ENCODE data around the gene CA14.
"Not testable (repeated sequence)": the region's sequence is repeated elsewhere in the genome, so short reads cannot be mapped to it uniquely, and the experiment has no call there.

Gene CA14

DNA sequence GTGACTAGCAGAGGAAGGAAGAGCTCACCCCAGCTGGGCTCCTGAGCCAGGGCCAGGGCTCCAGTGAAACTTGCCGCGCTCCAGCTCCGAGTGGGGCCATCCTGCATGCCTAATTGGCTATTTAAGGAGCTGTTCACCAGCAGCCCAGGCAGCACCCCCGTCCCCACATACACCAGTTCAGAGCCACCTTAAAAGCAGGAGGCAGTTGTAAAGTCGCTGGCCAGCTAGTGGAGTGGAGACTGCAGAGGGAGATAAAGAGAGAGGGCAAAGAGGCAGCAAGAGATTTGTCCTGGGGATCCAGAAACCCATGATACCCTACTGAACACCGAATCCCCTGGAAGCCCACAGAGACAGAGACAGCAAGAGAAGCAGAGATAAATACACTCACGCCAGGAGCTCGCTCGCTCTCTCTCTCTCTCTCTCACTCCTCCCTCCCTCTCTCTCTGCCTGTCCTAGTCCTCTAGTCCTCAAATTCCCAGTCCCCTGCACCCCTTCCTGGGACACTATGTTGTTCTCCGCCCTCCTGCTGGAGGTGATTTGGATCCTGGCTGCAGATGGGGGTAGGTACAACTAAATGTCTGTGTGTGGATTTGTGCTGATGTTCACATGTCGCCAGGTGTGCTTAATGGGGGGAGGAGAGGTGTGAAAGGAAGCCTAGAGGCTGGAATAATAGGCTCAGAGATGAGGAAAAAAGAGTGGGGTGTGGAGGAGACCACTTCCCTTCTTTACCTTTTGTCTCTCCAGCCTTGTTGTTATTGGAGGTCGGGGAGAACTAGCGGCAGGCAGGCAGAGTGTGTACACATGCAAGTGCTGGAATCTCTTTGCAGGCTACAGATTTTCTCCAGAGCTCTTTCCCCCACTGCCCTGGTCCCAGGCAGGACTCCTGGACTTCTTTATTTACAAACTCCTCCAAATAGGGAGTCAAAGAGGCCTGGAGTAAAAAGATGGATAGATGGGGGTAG lies at the start of gene CA14:
TSS of gene CA14 (plus strand) at position 151 of the 962 bp plus-strand sequence. CDS start at position 506, 355 bp downstream.
- no peak for DNase-seq

- not testable (repeated sequence) for DNase-seq
Observed at GRCh38 chr1:150208460-150208859, 49.1 kb upstream of the CA14 start.

- no peak for DNase-seq
Observed at GRCh38 chr1:150210091-150210490, 47.5 kb upstream of the CA14 start.

GRCh38 chr1:150210706-150211105 lies 46.9 kb upstream of the CA14 start:
- DNase-seq, result no peak

DNA sequence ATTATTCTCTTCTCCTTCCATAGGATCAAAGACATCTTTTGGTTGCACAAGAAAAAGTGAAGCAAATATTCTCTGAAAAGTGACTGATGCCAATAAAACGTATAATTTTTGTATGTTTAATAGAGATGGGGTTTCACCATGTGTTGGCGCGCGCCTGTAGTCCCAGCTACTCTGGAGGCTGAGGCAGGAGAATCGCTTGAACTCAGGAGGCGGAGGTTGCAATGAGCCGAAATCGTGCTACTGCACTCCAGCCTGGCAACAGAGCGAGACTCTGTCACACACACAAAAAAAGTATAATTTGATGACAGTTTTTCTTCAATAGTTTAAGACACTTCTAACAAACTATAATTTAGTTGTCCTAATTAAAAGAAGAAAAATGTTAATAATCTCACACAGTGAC lies 45.5 kb upstream of the CA14 start:
- no peak for DNase-seq

- peak; percentile 93 to 95 for DNase-seq
Observed at GRCh38 chr1:150213170-150214098, 44.1 kb upstream of the CA14 start.

DNA sequence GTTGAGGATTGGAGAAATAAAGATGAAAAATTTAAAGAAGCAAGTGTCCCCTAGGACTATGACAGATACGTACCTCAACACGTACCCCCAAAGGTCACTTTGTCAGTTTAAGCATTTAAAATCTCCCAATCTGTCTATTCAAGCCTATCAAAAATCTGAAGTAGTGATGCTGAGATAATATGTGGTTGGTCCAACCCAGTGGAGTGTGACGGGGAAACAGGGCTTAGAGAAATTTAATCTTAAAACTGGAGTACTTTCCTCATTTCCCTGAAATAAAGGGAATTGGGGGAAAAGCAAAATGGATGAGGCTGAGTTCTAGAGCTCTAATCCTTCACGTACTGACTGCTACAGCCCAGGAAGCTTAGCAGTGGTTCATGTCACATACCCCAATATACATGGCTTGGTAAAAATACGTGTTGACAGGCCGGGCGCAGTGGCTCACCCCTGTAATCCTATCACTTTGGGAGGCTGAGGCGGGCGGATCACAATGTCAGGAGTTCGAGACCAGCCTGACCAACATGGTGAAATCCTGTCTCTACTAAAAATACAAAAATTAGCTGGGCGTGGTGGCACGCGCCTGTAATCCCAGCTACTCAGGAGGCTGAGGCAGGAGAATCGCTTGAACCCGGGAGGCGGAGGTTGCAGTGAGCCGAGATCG lies 43.3 kb upstream of the CA14 start:
- not testable (repeated sequence) for DNase-seq

- DNase-seq, result not testable (repeated sequence)
Observed at GRCh38 chr1:150215855-150216254, 41.7 kb upstream of the CA14 start.

GRCh38 chr1:150221552-150221951 lies 36.0 kb upstream of the CA14 start:
- DNase-seq, result peak; percentile 27 to 38

DNA sequence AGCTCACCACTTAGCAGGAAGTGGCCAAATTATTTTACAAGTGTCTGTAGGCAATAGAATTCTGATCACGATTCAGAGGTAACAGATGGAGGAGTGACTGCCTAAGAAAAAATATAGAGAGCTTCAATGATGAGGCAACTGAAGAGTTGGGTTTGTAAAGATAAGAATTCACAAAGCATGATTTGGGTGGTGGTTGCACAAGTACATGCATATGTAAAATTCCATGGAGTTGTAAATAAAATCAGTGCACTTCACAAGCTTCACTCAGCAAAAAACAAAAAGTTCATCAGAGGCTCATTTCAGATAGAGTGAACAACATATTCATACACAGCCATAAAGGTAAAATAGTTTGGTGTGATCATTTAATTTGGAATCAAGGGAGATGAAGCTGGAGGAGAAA lies 32.6 kb upstream of the CA14 start:
- DNase-seq, result no peak

DNA sequence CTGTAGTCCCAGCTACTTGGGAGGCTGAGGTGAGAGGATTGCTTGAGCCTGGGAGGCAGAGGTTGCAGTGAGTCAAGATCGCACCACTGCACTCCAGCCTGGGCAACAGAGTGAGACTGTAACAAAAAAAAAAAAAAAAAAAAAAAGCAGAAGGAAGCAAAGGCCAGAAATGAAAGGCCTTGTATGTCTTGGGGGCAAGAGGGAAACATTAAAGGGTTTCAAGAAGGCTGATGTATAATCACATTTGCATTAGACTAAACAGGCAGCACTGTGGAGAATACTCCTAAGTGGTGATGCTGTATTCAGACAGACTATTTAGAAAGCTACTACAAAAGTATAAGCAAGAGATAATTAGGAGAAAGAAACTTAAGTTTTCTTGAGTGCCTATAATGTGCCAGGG lies 32.0 kb upstream of the CA14 start:
- no peak for DNase-seq

DNA sequence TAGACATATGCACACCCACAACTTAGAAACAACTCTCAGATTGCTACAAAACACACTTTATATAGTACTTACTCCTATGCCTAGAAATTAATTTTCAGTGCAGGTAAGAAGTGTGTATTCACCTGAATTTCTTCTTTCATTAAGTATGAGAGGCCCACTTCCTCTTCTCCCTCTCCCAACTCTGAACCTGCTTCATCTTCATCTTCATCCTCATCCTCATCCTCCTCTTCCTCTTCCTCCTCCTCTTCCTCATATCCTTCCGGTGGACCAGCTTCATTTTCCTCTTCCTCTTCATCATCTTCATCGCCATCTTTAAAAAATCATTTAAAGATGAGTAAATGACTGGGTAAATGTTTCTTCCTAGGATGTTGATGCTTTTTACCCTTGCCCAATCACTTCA lies 31.1 kb upstream of the CA14 start:
- no peak for DNase-seq

DNA sequence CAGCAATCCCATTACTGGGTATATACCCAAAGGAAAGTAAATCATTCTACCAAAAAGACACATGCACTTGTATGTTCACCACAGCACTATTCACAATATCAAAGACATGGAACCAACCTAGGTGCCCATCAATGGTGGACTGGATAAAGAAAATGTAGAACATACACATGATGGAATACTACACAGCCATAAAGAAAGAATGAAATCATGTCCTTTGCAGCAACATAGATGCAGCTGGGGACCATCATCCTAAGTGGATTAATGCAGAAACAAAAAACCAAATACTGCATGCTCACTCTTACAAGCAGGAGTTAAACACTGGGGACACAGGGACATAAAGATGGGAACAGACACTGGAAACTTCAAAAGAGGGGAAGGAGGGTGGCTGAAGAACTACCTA lies 30.3 kb upstream of the CA14 start:
- DNase-seq, result no peak

- DNase-seq, result not testable (repeated sequence)
Observed at GRCh38 chr1:150228246-150228645, 29.3 kb upstream of the CA14 start.

DNA sequence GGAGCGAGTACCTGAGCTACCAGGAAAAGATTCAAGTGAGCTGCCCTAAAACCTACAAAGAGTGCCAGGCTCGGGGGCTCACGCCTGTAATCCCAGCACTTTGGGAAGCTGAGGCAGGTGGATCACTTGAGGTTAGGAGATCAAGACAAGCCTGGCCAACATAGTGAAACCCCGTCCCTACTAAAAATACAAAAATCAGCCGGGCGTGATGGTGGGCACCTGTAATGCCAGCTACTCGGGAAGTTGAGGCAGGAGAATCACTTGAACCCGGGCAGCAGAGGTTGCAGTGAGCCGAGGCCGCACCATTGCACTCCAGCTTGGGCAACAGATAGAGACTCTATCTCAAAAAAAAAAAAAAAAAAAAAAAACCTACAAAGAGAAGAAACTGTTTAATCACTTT lies 24.7 kb upstream of the CA14 start:
- not testable (repeated sequence) for DNase-seq

DNA sequence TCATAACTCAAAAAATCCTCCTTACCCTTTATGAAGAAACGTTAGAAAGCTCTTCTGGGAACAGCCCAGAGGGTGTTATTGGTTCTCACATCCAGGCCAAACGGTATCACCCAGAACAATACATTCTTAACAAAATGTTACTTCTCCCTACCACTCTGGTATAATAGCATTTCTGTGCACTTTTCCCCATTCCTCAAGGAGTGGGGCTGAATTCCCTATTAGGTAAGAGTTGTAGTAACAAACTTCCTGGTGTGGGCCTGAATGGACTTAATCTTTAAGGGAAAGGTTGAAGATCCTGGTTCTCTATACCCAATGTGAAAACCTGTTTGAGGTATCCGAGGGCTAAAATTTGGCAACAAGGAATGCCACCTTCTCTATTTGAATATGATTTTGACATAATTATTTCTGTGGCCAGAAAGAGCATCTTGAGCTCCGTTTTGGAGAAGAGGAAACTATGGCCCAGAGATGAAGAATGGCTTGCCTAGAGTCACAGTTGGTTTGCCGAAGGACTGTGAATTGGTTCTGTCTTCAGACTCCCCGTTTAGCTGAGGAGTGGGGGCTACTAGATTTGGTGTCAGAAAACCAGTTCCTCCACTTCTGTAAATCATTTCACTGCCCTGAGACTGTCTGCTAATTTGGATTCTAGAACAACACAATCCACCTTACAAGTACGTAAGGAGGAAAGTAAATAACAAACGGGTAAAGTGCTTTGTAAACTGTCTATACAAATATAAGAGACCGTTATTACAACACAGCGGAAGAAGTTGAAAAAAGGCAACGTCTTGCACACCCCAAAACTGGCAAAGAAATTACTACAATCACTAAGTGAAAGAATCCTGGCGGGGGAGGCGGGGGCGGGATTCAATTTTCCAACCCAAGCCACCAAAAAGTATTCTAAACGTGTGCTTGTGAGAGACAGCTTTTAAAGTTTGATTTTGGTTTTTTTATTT lies 23.9 kb upstream of the CA14 start:
- DNase-seq, result peak; percentile 74 to 77

- DNase-seq, result no peak
Observed at GRCh38 chr1:150234309-150234565, 23.3 kb upstream of the CA14 start.

- DNase-seq, result peak; percentile 82 to 83
Observed at GRCh38 chr1:150234566-150235293, 22.8 kb upstream of the CA14 start.

GRCh38 chr1:150235294-150235851 lies 22.2 kb upstream of the CA14 start:
- no peak for DNase-seq

GRCh38 chr1:150235852-150236613 lies 21.5 kb upstream of the CA14 start, which contains the start of gene ANP32E:
Gene ANP32E (minus strand): TSS chr1:150236112. CDS start chr1:150235786, 326 bp downstream.
- DNase-seq, result peak; percentile 99
